Measurements from ENCODE around the gene NHP2. TPM values are rescaled to one million over a fixed set of nuclear protein-coding genes. Genes with fewer than 3 reads are reported as not detected.
A peak's percentile ranks its signal among the peaks of the same experiment; 100 is the strongest.

Gene NHP2
- total RNA-seq: 100 to 1,000 TPM; 288 to 408 (median 358) TPM

DNA sequence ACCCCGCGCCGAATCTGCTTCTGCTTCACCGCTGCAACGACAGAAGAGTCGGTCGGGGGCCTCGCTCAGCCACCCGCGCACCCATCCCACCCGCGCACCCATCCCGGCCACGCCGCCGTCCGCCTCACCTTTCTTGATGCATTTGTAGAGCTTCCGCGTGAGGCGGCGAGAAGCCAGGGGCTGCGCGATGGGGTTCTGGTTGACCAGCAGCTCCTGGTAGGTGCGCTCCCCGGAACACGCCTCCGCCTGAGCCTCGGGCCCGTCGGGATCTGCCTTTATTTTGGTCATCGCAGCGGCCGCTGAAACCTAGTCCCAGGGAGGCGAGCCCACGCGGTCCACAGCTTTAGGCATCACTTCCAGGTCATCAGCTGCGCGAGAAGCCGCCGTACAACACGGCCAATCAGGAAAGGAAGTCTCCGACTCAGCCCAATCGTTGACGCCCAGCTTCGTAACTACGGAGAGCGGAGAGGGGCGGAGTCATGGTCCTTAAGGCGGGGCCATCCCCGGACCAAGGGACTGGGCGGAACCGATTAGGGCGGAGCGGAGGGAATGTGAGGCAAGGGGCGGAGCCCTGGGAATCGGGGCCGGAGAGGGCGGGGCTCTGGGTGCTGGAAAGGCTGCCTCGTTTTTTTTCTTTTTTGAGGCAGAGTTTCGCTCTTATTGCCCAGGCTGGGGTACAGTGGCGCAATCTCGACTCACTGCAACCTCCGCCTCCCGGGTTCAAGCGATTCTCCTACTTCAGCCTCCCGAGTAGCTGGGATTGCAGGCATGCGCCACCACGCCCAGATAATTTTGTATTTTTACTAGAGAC, at the start of gene NHP2:
Gene NHP2 (minus strand): TSS at position 356 of the 811 bp plus-strand sequence. CDS start 68 bp downstream, at position 288.
- Histone ChIP-seq H3K4me3 (peak within 1 kb of the TSS; percentile 65 to 81 (median 69)), H3K27me3 (no peaks in the 10 kb centered on the region), H3K9me3 (no peaks in the 10 kb centered on the region), H3K27ac (peak within 1 kb of the TSS; percentile 81 to 90 (median 88)), H3K4me1 (peaks cover 12 to 55% (median 13%) of the 10 kb centered on the region in 3 donors), H3K36me3 (peaks cover 12 to 37% (median 27%) of the 10 kb centered on the region in 3 donors)
- TF ChIP-seq, protein P1, sequence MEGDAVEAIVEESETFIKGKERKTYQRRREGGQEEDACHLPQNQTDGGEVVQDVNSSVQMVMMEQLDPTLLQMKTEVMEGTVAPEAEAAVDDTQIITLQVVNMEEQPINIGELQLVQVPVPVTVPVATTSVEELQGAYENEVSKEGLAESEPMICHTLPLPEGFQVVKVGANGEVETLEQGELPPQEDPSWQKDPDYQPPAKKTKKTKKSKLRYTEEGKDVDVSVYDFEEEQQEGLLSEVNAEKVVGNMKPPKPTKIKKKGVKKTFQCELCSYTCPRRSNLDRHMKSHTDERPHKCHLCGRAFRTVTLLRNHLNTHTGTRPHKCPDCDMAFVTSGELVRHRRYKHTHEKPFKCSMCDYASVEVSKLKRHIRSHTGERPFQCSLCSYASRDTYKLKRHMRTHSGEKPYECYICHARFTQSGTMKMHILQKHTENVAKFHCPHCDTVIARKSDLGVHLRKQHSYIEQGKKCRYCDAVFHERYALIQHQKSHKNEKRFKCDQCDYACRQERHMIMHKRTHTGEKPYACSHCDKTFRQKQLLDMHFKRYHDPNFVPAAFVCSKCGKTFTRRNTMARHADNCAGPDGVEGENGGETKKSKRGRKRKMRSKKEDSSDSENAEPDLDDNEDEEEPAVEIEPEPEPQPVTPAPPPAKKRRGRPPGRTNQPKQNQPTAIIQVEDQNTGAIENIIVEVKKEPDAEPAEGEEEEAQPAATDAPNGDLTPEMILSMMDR (IDR thresholded peaks at IDR 0.05): peak in 1 of 6 experiments; percentile 45
- peak in 3 of 4 donors; percentile 53 to 62 (median 53) for TF ChIP-seq POLR2A (IDR thresholded peaks at IDR 0.05)
- intact Hi-C loops (cut with DNase I): no loop called here
- 3 to 4% methylated on average over 28 of the region's 68 CpGs for WGBS, 2 donors
- peak; percentile 89 for DNase-seq

DNA sequence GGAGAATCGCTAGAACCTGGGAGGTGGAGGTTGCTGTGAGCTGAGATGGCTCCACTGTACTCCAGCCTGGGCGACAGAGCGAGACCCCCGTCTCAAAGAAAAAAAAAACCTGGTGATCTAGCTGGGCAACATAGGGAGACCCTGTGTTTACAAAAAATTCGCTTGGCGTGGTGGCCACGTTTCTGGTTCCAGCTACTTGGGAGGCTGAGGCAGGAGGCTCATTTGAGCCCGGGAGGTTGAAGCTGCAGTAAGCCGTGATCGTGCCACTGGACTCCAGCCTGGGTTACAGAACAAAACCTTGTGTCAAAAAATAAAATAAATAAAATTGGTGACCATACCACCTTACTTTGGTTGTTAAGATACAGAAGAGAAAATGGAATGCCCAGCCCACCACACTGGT, 48.9 kb upstream of the NHP2 start:
- Histone ChIP-seq H3K9me3 (no peaks in the 10 kb centered on the region), H3K27ac (no peak overlapping the region), H3K27me3 (no peaks in the 10 kb centered on the region), H3K4me1 (peaks cover 19 to 61% (median 29%) of the 10 kb centered on the region in 3 donors), H3K4me3 (no peak overlapping the region), H3K36me3 (peaks cover 0 to 12% (median 9%) of the 10 kb centered on the region in 3 donors)
- DNase-seq: no peak
- 92 to 94% methylated on average over 10 of the region's 10 CpGs for WGBS, 2 donors
- TF ChIP-seq, protein P1 (IDR thresholded peaks at IDR 0.05): no peak
- TF ChIP-seq POLR2A (IDR thresholded peaks at IDR 0.05): no peak
- intact Hi-C loops (cut with DNase I): no loop called here

DNA sequence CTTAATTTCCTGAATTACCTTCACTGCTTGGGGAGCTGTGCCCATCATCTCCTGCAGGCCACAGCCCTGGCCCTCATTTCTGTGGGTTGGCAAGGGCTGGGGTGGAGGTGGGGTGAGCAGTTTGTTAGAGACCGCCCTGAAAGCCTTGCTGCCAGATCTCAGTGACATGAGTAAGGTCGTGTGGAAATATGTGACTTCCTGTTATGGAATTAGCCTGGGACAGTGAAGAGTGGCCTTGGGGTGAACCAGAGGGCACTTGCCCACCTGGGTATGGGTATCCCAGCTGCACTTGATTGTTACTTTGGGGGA, 48.2 kb upstream of the NHP2 start:
- no peak for DNase-seq
- intact Hi-C loops (cut with DNase I): no loop called here
- 20 to 31% methylated on average over 1 to 2 of the region's 2 CpGs for WGBS, 2 donors

DNA sequence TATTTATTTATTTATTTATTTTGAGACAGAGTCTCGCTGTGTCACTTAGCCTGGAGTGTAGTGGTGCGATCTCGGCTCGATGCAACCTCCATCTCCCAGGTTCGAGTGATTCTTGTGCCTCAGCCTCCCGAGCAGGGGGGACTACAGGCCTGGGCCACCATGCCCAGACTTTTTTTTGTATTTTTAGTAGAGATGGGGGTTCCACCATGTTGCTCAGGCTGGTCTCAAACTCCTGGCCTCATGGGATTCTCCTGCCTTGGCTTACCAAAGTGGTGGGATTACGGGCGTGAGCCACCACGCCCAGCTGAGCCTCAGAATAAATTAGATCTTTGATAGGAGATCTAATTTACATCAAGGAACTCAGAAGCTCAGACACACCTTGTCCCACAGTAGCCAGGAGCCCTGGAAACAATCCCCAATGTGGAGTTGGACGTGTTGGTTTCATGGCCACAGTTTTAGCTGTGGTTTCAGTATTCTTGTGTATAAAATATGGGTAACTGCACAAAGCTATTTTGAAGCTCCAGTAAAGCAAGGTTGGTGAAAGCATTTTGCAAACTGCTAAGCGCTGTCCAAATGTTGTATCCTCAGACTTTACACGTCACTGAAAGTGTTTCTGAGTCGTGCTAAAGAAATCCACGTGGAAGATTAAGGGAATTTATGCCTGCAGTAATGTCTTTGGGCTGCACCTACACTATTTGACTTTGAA, 47.7 kb upstream of the NHP2 start:
- Histone ChIP-seq H3K4me1 (peaks cover 8 to 49% (median 18%) of the 10 kb centered on the region in 3 donors), H3K4me3 (no peak overlapping the region), H3K36me3 (peaks cover 0 to under 1% (median under 1%) of the 10 kb centered on the region in 3 donors), H3K27ac (peak overlapping the region in 2 of 4 donors; percentile 15 to 61), H3K9me3 (no peaks in the 10 kb centered on the region), H3K27me3 (no peaks in the 10 kb centered on the region)
- TF ChIP-seq POLR2A (IDR thresholded peaks at IDR 0.05): no peak
- TF ChIP-seq, protein P1 (IDR thresholded peaks at IDR 0.05): no peak
- DNase-seq: no peak
- 70 to 79% methylated on average over 12 to 14 of the region's 14 CpGs for whole genome bisulfite sequencing, 2 donors
- intact Hi-C loops (cut with DNase I): no loop called here

More for the DNA sequence above, 48.2 kb upstream of the NHP2 start:
- H3K9me3 ChIP-seq: no peaks in the 10 kb centered on the region
- TF ChIP-seq POLR2A (IDR thresholded peaks at IDR 0.05): no peak
- TF ChIP-seq, protein P1 (IDR thresholded peaks at IDR 0.05): no peak
- H3K27me3 ChIP-seq: no peaks in the 10 kb centered on the region
- H3K27ac ChIP-seq: peak overlapping the region in 1 of 4 donors; percentile 61
- no peak overlapping the region for H3K4me3 ChIP-seq
- peaks cover 0 to 5% (median 5%) of the 10 kb centered on the region in 3 donors for H3K36me3 ChIP-seq
- peaks cover 13 to 54% (median 23%) of the 10 kb centered on the region in 3 donors for H3K4me1 ChIP-seq

All from esophagus squamous epithelium (tissue), 5 donors.